ENCODE data around the gene TMEM41A. TPM values are rescaled to one million over a fixed set of nuclear protein-coding genes. Genes with fewer than 3 reads are reported as not detected.

TMEM41A gene
- total and polyA plus RNA-seq, 2 experiments from 2014 or later: 12.4 to 15.9 TPM

- peak; percentile 71 for TF ChIP-seq CREB1 (CRISPR knock-in tag; IDR thresholded peaks at IDR 0.05; ENCODE audit: low read depth)
Measured at GRCh38 chr3:185498503-185499396, at the start of gene TMEM41A (continued).

DNA sequence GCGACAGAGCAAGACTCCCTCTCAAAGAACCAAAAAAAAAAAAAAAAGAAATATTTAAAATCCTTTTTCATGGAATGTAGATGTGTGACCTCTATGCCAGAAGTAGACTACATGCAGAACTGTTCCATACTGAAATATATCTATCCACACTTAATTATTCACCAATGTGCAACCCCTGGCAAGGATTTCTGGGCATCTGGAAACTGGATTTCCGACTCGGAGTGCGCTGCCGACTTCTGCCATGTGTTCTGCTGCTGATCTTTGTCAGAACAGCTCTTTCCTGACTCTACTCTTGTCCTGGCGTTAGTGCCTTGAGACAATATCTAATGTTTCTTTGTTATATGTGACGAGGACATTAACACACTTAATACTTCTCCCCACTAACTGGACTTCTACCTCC is 41.9 kb upstream of the TMEM41A start:
- Mint-ChIP-seq H3K9me3 (no peaks in the 10 kb centered on the region), H3K4me1 (0 out of 3 replicates have a peak, but pooled peaks cover 2% of the 10 kb centered on the region), H3K27ac (no peak overlapping the region), H3K27me3 (ENCODE audit: insufficient read depth, low read depth, poor library complexity) (peaks cover 4% of the 10 kb centered on the region), H3K36me3 (ENCODE audit: low read depth) (no peaks in the 10 kb centered on the region), H3K4me3 (no peak overlapping the region)
- DNase-seq (ENCODE audit: low spot score): no peak
- H3K27ac ChIP-seq (ENCODE audit: low read depth): no peak overlapping the region
- no peaks in the 10 kb centered on the region for H3K9me2 ChIP-seq (ENCODE audit: insufficient read depth)
- no peak overlapping the region for H3K4me3 ChIP-seq
- H3K4me2 ChIP-seq: no peak overlapping the region
- H4K20me1 ChIP-seq (replicated peaks; ENCODE audit: insufficient read depth): no peaks in the 10 kb centered on the region
- H2AFZ ChIP-seq: no peak overlapping the region
- ATAC-seq: no peak
- H3K27me3 ChIP-seq (ENCODE audit: insufficient read depth): no peaks in the 10 kb centered on the region
- no peaks in the 10 kb centered on the region for H3F3A ChIP-seq (replicated peaks; ENCODE audit: low read depth)
- no peaks in the 10 kb centered on the region for H3K79me2 ChIP-seq (replicated peaks; ENCODE audit: insufficient read depth)
- no peaks in the 10 kb centered on the region for H3K4me1 ChIP-seq (ENCODE audit: insufficient read depth)
- no peaks in the 10 kb centered on the region for H3K36me3 ChIP-seq (ENCODE audit: insufficient read depth)
- TF ChIP-seq EZH2phosphoT487 (IDR thresholded peaks at IDR 0.05; ENCODE audit: unreplicated experiment) (no peak), POLR2AphosphoS5 (IDR thresholded peaks at IDR 0.05; ENCODE audit: low read depth) (no peak), ZNF114 (CRISPR knock-in tag; IDR thresholded peaks at IDR 0.05) (no peak), JUNB (IDR thresholded peaks at IDR 0.05; ENCODE audit: unreplicated experiment) (no peak), CTCF (conservative IDR thresholded peaks at IDR 0.05; ENCODE audit: low read depth in 2 of 2) (no peak), ZNF331 (CRISPR knock-in tag; IDR thresholded peaks at IDR 0.05; ENCODE audit: low read depth) (no peak), STAT1 (IDR thresholded peaks at IDR 0.05; ENCODE audit: unreplicated experiment) (no peak), CREB1 (CRISPR knock-in tag; IDR thresholded peaks at IDR 0.05; ENCODE audit: low read depth) (no peak), EZH2 (IDR thresholded peaks at IDR 0.05; ENCODE audit: low read depth, unreplicated experiment) (no peak)
- TF ChIP-seq, protein P1, sequence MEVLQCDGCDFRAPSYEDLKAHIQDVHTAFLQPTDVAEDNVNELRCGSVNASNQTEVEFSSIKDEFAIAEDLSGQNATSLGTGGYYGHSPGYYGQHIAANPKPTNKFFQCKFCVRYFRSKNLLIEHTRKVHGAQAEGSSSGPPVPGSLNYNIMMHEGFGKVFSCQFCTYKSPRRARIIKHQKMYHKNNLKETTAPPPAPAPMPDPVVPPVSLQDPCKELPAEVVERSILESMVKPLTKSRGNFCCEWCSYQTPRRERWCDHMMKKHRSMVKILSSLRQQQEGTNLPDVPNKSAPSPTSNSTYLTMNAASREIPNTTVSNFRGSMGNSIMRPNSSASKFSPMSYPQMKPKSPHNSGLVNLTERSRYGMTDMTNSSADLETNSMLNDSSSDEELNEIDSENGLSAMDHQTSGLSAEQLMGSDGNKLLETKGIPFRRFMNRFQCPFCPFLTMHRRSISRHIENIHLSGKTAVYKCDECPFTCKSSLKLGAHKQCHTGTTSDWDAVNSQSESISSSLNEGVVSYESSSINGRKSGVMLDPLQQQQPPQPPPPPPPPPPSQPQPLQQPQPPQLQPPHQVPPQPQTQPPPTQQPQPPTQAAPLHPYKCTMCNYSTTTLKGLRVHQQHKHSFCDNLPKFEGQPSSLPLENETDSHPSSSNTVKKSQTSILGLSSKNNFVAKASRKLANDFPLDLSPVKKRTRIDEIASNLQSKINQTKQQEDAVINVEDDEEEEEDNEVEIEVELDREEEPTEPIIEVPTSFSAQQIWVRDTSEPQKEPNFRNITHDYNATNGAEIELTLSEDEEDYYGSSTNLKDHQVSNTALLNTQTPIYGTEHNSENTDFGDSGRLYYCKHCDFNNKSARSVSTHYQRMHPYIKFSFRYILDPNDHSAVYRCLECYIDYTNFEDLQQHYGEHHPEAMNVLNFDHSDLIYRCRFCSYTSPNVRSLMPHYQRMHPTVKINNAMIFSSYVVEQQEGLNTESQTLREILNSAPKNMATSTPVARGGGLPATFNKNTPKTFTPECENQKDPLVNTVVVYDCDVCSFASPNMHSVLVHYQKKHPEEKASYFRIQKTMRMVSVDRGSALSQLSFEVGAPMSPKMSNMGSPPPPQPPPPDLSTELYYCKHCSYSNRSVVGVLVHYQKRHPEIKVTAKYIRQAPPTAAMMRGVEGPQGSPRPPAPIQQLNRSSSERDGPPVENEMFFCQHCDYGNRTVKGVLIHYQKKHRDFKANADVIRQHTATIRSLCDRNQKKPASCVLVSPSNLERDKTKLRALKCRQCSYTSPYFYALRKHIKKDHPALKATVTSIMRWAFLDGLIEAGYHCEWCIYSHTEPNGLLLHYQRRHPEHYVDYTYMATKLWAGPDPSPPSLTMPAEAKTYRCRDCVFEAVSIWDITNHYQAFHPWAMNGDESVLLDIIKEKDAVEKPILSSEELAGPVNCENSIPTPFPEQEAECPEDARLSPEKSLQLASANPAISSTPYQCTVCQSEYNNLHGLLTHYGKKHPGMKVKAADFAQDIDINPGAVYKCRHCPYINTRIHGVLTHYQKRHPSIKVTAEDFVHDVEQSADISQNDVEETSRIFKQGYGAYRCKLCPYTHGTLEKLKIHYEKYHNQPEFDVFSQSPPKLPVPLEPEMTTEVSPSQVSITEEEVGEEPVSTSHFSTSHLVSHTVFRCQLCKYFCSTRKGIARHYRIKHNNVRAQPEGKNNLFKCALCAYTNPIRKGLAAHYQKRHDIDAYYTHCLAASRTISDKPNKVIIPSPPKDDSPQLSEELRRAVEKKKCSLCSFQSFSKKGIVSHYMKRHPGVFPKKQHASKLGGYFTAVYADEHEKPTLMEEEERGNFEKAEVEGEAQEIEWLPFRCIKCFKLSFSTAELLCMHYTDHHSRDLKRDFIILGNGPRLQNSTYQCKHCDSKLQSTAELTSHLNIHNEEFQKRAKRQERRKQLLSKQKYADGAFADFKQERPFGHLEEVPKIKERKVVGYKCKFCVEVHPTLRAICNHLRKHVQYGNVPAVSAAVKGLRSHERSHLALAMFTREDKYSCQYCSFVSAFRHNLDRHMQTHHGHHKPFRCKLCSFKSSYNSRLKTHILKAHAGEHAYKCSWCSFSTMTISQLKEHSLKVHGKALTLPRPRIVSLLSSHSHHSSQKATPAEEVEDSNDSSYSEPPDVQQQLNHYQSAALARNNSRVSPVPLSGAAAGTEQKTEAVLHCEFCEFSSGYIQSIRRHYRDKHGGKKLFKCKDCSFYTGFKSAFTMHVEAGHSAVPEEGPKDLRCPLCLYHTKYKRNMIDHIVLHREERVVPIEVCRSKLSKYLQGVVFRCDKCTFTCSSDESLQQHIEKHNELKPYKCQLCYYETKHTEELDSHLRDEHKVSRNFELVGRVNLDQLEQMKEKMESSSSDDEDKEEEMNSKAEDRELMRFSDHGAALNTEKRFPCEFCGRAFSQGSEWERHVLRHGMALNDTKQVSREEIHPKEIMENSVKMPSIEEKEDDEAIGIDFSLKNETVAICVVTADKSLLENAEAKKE (CRISPR knock-in tag; IDR thresholded peaks at IDR 0.05): no peak
- TF ChIP-seq, protein P2, sequence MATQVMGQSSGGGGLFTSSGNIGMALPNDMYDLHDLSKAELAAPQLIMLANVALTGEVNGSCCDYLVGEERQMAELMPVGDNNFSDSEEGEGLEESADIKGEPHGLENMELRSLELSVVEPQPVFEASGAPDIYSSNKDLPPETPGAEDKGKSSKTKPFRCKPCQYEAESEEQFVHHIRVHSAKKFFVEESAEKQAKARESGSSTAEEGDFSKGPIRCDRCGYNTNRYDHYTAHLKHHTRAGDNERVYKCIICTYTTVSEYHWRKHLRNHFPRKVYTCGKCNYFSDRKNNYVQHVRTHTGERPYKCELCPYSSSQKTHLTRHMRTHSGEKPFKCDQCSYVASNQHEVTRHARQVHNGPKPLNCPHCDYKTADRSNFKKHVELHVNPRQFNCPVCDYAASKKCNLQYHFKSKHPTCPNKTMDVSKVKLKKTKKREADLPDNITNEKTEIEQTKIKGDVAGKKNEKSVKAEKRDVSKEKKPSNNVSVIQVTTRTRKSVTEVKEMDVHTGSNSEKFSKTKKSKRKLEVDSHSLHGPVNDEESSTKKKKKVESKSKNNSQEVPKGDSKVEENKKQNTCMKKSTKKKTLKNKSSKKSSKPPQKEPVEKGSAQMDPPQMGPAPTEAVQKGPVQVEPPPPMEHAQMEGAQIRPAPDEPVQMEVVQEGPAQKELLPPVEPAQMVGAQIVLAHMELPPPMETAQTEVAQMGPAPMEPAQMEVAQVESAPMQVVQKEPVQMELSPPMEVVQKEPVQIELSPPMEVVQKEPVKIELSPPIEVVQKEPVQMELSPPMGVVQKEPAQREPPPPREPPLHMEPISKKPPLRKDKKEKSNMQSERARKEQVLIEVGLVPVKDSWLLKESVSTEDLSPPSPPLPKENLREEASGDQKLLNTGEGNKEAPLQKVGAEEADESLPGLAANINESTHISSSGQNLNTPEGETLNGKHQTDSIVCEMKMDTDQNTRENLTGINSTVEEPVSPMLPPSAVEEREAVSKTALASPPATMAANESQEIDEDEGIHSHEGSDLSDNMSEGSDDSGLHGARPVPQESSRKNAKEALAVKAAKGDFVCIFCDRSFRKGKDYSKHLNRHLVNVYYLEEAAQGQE (IDR thresholded peaks at IDR 0.05; ENCODE audit: unreplicated experiment): no peak
- TF ChIP-seq, protein P3, sequence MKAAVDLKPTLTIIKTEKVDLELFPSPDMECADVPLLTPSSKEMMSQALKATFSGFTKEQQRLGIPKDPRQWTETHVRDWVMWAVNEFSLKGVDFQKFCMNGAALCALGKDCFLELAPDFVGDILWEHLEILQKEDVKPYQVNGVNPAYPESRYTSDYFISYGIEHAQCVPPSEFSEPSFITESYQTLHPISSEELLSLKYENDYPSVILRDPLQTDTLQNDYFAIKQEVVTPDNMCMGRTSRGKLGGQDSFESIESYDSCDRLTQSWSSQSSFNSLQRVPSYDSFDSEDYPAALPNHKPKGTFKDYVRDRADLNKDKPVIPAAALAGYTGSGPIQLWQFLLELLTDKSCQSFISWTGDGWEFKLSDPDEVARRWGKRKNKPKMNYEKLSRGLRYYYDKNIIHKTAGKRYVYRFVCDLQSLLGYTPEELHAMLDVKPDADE (IDR thresholded peaks at IDR 0.05): no peak
